Measurements from ENCODE around the gene ST3GAL6. TPM values are rescaled to one million over a fixed set of nuclear protein-coding genes. Genes with fewer than 3 reads are reported as not detected.

Gene ST3GAL6
- total RNA-seq, 1 experiment from 2014 or later = 271 TPM

Small RNA genes within 50 kb of the gene (small RNA-seq; reads per million reads assigned to genes)
- gene RNU6-26P = 0 to 0.14 reads per million in 2 experiments

Other genes starting within 250 kb of the ST3GAL6 start
- gene CLDND1, start 240.4 kb upstream of the ST3GAL6 start, total RNA-seq (2014; rRNA removed; shearing (Covaris generic)) = 81.5 and 82.6 TPM in 2 replicates
- not detected in 2 replicates for gene GPR15, start 231.4 kb upstream of the ST3GAL6 start, total RNA-seq (2014; rRNA removed; shearing (Covaris generic))
- 66.4 and 69.5 TPM in 2 replicates for gene CPOX, start 169.7 kb upstream of the ST3GAL6 start, total RNA-seq (2014; rRNA removed; shearing (Covaris generic))
- 91.7 and 94.0 TPM in 2 replicates for gene DCBLD2, start 138.4 kb downstream of the ST3GAL6 start, total RNA-seq (2014; rRNA removed; shearing (Covaris generic))

Measured in SK-MEL-5 (cell line).